ENCODE data around the gene TSHZ2.
"Not testable (repeated sequence)": the region's sequence is repeated elsewhere in the genome, so short reads cannot be mapped to it uniquely, and the experiment has no call there.

Gene TSHZ2

DNA sequence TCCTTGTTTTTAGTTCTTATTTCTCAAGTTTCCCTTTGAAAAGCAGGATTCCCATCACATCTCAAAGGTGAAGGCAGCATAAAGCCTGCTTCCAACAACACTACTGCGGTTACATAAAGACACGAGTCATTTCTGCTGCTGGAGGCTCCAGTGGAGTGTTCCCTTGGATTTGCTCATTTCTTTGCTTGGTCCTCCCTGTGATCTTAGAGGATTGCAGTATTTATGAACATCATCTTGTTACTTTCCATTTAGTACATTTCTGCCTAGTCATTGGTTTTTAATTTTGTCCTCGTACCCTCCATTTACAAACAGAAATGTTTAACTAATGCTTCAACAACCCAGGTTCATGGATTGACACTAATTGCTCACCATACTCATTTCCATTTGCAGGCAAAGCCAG is 322.6 kb downstream of the TSHZ2 start:
- no peak for DNase-seq

DNA sequence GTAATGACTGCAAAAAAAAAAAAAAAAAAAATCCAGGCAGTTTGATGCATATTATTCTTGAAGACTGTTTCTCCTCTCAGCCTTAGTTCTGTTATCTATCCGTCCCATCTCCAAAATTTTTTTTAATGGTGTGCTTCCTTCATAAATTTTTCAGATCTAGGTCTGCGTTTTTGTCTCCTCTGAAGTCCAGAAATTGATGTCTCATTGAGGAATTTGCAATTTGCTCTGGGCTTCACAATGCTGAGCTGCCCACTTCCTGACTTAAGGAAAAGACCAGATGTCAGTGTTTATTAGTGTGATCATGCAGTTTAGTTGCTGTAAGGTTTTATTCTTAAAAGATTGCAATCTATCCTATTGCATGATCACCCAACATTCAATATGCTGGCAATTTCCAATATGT is 323.9 kb downstream of the TSHZ2 start:
- no peak for DNase-seq

DNA sequence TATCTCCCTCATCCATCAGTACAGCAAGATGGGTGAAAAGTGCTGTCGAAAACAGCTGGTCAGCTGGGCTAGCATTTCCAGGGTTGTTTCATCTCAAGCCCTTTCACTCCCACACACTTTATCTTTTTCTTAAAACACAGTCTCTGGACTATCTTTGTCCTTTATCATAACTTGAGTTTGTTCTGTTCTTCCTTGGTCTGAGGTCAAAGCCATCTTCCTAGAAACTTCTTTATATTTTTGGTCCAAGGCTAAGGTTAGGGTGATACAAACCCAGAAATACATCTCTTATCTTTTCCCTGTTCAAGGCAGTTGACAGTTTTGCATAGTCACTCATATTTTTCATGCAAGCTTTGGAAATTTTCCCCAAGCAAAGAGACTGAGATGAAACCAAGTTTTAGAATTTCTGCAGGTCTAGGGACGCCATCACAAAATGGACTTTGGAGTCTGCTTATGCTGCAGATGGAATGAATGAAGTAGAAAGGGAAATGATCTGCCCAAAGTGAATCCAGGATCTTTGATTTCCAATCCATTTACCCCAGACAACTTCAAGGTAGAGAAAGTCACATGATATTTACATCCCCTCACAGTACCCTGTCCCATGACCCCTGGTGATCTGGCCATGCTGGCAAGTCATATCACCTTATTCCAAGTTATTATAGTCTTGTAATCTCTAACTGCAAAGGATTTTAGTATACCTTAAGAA is 324.4 kb downstream of the TSHZ2 start:
- no peak for DNase-seq

DNA sequence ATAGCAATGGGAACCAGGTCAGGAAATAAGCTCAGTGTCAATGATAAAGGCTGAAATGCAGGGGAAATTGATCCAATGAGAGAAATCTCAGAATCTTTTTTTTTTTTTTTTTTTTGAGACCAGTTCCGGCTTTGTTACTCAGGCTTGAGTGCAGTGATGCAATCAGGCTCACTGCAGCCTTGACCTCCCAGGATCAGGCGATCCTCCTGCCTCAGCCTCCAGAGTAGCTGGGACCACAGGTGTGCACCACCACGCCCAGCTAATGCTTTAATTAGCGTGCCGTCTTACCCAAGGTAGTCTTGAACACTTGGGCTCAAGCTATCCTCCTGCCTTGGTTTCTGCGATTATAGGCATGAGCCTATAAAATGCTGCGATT is 325.0 kb downstream of the TSHZ2 start:
- no peak for DNase-seq

DNA sequence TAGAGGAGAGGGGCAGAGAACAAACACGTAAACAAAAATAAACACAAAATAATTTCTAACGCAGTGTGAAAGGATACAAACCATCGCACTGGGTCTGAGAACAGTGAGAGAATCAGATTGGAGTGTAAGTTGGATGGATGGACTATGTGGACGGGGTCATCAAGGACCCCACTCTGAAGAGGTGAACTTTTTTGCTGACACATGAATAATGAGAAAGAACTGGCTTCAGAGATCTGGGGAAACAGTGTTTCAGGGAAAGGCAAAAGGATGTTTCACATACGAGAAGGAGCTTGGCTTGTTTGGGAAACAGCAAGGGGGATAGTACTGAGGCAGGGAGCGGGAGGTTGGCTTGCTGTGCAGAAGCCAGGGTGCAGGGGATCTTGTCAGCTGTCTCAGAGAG is 326.1 kb downstream of the TSHZ2 start:
- DNase-seq = no peak

DNA sequence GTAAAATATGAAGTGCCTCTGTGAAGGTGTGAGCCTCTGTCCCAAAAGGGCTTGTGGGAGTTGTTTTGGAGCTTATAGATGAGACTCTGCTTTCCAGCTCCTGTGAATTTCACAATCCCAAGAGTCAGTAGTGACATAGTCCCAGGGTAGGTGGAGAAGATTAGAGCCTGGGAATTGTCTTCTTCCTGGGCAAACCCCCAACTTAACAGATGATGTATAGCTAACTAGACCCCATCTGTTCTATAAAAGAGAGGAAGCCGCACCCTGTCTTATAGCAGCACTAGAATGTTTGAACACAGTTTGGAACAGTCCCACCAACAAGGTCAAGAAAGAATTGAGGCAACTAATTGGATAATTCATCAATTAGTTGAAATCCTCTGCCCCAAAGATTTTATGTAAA is 326.8 kb downstream of the TSHZ2 start:
- no peak for DNase-seq

DNA sequence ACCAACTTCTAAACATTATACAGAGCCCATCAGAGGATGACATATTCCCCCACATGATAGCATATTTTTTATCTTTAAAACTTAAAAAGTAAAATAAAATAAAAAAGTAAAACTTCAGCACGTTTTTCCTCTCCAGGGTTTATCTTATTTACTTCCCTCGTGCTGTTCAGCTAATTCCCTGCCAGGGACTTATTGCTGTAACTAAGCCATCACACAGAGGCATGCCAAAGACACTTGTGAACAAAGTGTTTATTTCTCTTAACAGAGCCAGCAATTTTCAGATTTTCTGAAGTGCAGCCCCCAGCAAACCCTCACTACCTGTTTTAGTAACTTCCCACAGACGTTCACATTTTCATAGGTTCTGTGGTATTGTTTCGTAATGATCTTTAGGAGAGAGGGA is 327.7 kb downstream of the TSHZ2 start:
- no peak for DNase-seq

DNA sequence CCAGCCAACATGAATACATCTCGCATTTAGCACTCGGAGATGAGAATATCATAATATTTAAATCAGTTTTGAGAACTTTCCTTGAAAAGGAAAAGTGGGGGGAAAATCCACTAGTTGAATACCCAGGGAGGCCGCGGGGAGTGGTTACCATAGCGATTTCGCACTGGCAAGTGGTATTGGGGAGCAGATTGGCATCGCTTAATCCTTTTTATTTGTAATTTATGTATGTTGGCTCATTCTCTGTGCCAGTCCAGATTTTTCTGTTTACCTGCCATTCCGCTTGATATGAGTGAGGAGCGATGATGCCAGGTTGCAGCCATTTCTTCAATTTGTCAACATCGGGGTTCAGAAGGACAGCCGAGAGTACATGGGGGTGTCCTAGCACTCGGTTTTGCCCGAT is 329.7 kb downstream of the TSHZ2 start:
- DNase-seq = no peak

DNA sequence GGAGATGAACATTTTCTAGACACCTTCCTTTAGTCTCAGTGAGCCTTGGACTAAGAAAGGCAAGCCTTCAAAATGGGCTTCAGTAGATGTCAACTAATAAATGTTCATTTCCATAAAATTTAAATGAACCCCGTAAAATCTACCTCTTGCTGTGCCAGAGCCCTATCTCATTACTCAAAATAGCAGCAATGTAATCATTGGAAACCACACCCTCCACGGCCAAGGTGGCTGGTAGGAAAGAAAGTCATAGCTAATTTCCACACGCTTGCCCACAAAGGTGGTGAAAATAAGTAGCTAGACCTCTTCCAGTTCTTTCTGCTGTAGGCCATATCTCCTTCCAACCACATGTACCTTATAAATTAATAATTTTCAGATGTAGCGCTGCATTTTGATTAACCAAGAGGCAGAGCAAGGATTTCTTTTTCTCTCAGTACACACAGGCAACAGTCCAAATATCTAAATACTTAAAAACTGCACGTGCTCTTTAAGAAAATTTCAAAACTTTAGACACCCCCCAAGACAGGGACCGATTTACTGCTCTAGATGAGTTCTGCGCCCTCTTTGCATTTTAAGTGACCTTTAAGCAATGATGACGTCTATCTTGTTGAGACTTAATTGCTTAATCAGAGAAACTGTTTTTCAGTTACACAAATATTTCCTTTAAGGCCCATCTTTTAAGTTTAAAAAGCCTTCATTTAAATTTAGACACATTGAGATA is 330.7 kb downstream of the TSHZ2 start:
- no peak for DNase-seq

DNA sequence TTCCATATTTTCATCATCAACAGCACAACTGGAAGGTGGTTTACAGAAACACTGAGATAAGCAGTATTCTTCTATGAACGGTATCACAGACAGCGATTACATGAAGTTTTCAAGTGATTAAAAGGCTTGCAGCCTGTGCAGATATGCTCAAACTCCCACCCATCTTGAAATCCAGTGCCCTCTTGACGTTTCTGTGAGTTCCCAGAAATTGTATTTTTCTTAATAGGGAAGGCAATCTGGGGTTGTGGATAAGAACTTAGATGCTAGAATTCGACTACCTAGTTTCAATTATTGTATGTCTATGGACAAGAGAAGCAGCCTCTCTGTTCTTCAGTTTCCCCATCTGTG is 331.2 kb downstream of the TSHZ2 start:
- no peak for DNase-seq

DNA sequence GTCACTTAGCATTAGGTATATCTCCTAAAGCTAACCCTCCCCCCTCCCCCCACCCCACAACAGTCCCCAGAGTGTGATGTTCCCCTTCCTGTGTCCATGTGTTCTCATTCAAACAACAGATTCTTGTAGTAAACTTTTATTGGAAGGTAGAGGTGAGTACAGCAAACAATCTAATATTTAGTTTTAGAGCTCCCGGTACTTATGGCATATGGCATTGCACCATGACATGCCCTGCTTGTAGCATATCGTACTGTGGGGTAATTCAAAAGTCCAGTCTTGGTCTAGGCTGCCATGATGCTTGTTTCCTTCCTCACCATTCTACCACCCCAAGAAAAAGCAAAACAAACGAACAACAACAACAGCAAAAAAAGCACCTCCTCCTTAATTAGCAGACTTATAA is 332.0 kb downstream of the TSHZ2 start:
- no peak for DNase-seq

DNA sequence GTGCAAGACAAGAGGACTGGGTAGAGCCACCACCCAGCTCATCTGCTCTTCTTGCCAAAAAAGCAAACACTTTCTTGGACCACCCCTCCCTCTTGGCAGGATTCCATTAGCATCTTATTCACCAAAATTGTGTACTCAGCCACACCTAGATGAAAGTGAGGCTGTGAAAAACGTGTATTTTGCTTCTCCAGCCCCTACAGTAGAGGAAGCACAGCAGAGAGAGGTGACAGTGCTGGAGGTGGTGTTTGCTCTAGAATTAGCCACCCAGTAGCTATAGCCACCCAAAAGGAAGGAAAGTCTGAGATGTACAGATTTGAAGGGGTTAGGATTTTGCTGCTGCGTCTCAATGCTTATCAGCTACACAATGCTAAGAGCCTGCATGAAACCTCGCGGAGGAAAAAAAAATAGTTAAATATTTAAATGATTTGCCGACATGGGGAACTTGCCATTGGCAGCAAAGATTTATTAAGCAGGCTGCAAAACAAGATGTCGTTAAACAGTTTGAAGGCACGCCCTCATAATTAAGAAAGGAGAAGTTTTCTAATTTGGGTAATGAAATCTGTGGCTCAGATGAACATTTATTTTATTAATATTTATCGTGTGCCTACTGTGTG is 334.1 kb downstream of the TSHZ2 start:
- no peak for DNase-seq

DNA sequence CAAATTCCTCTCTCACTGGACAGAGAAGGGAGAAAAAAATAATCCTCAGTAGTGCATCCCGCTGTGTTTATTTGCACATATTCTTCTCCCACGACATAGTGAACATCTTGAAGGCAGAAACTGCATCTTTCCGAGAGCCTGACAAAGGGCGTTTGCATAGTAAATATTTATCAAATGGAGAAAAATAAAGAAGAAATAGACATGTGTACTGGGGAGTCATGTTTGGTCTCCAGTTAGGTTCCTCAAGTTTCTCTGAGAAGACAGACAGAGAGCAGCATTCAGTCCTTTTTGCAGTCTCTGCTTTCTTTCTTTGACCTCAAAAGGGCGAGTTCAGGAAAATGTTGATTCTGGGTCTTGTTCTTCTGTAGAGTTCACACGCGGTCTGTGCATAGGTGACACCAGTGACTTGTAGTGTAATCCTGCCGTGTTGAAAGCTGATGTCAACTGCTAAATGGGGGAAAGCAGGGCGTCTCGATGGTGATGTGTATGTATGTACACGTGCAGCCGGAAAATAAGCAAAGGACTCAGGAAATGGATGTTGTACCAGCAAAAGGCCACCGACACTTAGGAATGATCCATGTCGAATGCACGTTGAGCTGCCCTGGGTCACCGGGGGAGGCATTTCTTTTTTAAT is 335.9 kb downstream of the TSHZ2 start:
- no peak for DNase-seq

DNA sequence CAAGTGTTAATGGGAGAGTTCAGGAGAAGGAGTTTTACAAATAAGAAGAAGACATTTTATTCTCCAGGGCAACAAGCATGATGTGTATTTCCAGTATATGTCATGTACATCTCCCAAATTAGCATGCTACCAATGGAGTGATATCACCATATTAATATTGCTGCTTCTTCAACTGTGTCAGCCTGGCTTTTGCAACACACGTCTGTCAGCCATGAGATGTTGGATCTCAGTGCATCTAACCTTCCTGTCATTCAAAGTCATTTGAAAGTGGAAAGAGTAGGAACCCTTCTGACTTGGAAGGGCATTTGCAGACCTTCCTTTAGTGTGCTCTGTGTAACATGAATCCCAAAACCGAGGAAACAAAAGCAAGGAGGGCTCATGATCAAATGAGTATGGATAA is 337.4 kb downstream of the TSHZ2 start:
- DNase-seq = no peak

DNA sequence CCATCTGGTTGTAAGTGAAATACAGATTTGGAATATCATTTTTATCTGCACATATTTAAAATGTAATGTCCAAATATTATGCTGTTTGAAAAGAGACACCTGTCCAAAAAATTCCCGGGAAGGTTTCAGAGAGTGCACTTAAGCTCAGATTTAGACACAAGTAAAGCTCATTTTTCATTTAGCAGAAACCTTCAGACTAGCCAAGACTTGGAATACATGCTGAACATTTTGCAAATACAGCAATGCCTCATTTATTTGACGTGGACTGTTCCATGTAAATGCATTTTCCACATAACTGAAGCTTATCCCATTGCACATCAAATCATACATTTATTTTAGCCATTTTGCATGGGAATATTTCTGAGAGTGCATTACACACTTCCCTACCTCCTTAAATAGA is 340.8 kb downstream of the TSHZ2 start:
- no peak for DNase-seq

DNA sequence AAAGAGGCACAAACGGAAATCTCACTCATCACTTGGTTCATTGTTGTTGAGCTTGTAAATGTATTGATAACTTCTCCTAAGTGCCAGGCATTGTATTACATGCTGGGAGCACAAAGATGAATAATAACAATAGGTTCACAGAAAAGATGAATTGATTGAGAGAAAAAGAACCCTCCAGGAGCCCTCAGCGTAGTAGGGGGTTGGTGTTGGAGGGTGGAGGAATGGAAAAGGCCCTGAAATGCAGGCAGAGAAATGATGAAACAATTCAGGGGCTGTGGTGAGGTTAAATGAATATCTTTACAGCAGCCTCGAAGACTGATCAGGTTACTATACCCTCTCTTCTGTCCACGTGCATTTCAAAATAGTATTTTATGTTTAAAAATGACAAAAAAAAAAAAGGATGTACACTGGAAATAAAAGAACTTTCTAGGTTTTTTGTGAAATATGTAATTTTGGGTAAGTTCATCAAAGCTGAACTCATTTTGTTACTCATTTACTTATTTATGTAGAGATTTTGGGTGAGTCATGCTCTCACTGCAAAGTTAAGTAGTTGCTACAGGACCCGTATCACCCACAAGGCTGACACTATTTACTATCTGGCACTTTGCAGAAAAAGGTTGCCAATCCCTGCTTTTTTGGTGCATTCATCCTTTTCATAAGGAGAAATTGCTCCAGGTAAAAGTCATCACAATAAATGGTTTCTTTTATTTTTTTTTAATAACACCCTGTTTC is 344.2 kb downstream of the TSHZ2 start:
- no peak for DNase-seq

DNA sequence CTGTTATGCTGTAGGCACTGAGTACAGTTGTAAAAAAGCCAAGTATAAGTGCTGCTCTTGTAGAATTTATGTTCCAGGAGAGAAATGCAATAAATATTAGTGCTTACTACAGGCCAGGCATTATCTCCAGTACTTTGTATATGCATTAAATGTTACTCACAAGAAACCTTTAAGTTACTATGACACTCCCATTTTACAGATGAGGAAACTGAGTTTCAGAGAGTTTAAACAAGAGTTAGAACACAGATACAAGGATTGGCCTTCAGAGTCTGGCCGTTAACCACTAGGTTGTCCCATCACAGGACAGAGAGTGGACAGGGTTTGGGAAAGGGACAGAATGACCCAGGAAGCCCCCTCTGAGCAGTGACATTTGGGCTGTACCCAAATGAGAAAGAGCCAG is 347.0 kb downstream of the TSHZ2 start:
- DNase-seq = no peak

DNA sequence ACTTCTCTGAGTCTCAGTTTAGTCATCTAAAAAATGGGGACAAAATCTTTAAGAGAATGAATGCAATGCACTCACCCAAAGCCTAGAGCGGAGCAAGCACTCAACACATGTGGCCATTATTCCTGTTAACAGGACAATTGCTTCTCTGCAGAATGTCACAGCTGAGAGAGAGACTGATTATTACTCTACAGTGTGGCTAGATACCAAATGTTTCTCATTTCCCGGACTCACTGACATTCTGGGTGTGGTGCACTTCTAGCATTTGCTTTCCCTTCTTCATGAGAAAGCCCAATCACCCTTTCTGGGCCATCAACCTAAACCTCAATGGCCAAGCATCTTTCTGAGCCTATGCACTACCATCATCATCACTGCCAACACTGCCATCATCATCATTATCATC is 347.6 kb downstream of the TSHZ2 start:
- no peak for DNase-seq

DNA sequence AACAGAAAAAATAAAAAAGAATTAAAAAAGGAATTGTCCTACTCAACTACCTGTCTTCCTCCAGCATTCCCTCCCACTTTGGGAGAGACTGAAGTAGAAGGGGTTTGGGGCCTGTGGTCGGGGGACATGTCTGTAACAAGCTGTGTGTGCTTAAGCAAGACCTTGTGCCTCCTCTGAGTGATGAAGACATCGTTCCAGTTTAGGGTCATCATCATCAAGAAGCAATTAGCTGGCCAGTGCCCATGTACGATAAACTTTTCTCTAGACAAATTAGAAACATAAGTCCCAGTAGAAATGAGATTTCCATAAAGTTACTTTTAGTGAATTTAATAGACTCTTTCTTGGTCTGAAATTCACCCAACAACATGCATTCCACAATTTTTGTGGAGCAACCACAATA is 348.5 kb downstream of the TSHZ2 start:
- DNase-seq = no peak

DNA sequence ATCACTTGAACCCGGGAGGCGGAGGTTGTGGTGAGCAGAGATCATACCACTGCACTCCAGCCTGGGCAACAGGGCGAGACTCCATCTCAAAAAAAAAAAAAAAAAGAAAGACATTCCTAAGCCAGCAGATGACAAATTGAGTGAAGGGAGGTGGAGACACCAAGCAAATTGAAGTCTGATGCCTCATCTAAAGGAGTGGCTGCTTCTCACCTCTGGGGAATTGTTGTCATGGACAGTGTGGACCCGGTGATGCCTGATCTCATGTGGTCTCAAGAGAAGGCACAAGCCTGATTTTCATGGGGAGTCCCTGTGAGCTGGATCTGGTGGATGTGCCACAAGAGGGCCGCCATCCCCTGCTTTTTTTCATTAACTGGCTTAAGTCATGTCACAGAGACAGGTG is 349.4 kb downstream of the TSHZ2 start:
- DNase-seq = no peak

DNA sequence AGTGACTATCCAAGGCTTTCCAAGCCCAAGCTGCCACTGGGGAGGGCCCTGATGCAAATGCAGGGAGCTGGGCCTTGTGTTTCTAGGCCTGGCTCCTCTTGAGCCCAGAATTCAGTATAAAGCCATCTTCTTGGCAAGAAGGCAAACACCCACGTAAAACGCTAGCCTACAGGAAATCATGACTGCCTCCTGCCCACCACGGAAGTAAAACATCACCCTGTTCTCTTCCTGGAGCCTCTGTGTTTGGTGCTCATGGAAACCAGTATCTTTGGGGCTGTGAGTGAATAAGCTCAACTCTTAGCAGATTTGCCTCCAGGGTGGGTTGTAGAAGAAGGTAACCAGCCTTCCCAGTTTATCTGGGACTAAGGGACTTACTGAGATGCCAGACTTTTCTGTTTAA is 350.5 kb downstream of the TSHZ2 start:
- DNase-seq = peak; percentile 21

DNA sequence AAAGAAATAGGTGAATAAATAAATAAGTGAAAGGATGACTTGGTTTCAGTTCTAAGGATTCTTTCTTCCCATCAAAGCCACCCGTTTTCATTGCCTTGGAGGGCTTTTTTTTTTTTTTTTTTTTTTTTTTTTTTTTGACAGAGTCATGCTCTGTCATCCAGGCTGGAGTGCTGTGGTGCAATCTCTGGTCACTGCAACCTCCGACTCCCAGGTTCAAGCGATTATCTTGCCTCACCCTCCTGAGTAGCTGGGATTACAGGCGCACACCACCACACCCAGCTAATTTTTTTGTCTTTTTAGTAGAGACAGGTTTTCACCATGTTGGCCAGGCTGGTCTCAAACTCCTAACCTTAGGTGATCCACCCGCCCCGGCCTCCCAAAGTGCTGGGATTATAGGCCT is 351.3 kb downstream of the TSHZ2 start:
- DNase-seq = not testable (repeated sequence)

DNA sequence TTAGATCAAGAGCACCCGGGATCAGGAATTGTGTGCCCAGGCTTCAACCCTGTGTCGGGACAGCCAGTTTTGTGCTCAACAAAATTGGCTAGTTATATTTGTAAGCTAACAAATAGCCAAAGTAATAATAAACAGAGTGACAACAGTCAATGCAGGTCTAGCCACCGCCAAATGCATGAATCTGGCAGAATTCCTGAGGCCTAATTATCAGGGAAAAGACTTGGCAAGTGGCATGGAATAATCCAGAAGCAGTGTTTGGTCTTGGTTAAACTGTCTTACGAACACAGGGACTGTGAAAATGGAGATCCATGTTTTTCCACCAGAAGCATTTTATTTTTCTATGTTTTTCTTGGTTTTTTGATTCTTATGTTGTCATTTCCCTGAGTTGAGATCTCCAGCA is 352.7 kb downstream of the TSHZ2 start:
- no peak for DNase-seq

All from CD4-positive, alpha-beta T cell treated with Interleukin-6 for 4 hours (primary cell).